MM.1S (cell line): Measurements from ENCODE around the gene ZNF362.

ENCODE experiments used
- CTCF ChIP-seq: fragments of 300-600 bp; sonication (generic); IDR thresholded peaks from 2 replicates; pipeline ENCODE4 v1.5.1; 2016; ENCODE audit warnings: antibody characterized with exemption, low read length, mixed read lengths
- EZH2 ChIP-seq: fragments of 300-600 bp; sonication (generic); optimal IDR thresholded peaks from 2 replicates; pipeline ENCODE3; 2017; ENCODE audit warnings: low read depth, mild to moderate bottlenecking, antibody characterized with exemption, low read length, mixed read lengths
- EZH2phosphoT487 ChIP-seq: fragments of 300-600 bp; sonication (generic); IDR thresholded peaks from 2 replicates; pipeline ENCODE4 v1.6.1; 2018; ENCODE audit warnings: antibody characterized with exemption, low read length

- TF ChIP-seq CTCF (no peak), EZH2phosphoT487 (no peak), EZH2 (no peak)
These were observed 83.1 kb downstream of the ZNF362 start for GRCh38 chr1:33339413-33339812.
